IPS-NIHi7 (cell line): ENCODE results near the gene ZMYND10.
"Not testable (repeated sequence)": the region's sequence is repeated elsewhere in the genome, so short reads cannot be mapped to it uniquely, and the experiment has no call there.

Experiments used
- DNase-seq: peaks from one replicate; pipeline ENCODE4 v3.0.0; 2012; ENCODE audit warnings: mixed read lengths; ENCODE audit errors: extremely low spot score

Gene ZMYND10

GRCh38 chr3:50325497-50326181 is 19.9 kb downstream of the ZMYND10 start:
- DNase-seq, result no peak

- DNase-seq, result no peak
These were observed 20.4 kb downstream of the ZMYND10 start for GRCh38 chr3:50325113-50325480.

GRCh38 chr3:50324351-50325112 is 21.0 kb downstream of the ZMYND10 start:
- peak; percentile 78 for DNase-seq

DNA sequence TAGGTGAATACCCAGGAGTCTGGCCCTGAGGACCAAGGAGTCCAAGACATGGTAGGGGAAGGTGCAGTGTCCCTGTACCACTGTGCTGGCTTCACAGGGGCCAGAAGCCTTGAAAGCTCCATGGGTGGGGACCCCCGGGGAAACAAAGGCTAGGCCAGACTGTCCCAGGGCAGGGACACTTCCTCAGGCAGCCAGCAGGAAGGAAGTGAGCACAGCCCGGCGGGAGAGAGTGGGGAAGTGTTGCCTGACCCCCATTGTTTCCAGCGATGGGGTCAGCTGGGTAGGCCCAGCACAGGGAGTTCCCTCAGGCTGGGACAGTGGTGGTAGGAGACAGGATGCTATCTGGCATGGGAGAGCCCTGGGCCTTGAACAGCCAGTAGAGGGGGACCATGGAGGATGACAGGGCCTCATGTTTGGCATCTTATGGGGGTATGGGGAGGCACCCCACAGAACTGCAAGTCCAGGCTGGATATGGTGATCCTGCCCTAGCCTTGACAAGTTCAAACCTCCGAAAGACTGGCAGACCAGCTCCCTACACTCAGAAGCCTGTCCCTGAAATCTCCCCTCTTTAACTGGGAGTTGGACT is 21.8 kb downstream of the ZMYND10 start:
- DNase-seq, result no peak

DNA sequence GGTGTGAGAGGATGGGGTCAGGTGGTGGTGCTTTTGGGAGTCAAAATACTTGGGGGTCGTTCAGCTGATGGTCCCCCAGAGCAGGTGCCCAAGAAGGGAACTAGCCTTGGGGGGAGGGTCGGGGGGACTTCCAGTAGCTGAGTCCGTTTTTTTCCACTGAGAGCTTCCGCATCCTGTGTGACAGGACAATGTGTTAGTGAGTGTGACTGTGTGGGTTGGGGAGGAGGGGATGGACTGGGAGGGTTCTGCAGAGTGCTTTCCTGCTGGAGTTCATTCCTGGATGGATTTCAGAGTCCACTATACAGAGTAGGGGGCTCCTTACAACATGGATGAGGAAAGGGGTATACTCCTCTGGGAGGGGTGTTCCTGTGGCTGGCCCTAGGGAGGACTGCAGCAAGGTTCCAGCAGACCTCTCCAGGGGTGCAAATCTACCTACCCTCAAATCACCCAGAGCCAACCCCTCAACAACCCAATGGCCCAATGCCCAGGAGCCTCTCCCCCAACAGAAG is 22.4 kb downstream of the ZMYND10 start:
- DNase-seq, result no peak

- DNase-seq, result no peak
These were observed 23.0 kb downstream of the ZMYND10 start, which contains the start of gene HYAL2 for GRCh38 chr3:50322386-50323091. HYAL2 (minus strand) TSS chr3:50322745; CDS start chr3:50320489, 2,256 bp downstream.

DNA sequence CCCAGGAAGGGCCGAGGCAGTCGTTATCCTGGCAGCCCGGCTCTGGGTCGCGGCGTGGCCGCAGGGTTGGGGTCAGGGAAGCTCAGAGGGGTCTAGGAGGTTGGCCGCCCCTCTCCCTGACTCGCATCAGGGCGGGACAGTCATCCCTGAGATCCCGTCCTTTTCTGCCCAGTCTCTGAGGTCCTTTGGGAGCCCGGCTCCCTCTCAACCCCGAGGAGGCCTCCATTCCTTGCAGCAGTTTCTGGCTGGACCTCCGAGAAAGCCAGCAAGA is 23.5 kb downstream of the ZMYND10 start:
- DNase-seq, result no peak

DNA sequence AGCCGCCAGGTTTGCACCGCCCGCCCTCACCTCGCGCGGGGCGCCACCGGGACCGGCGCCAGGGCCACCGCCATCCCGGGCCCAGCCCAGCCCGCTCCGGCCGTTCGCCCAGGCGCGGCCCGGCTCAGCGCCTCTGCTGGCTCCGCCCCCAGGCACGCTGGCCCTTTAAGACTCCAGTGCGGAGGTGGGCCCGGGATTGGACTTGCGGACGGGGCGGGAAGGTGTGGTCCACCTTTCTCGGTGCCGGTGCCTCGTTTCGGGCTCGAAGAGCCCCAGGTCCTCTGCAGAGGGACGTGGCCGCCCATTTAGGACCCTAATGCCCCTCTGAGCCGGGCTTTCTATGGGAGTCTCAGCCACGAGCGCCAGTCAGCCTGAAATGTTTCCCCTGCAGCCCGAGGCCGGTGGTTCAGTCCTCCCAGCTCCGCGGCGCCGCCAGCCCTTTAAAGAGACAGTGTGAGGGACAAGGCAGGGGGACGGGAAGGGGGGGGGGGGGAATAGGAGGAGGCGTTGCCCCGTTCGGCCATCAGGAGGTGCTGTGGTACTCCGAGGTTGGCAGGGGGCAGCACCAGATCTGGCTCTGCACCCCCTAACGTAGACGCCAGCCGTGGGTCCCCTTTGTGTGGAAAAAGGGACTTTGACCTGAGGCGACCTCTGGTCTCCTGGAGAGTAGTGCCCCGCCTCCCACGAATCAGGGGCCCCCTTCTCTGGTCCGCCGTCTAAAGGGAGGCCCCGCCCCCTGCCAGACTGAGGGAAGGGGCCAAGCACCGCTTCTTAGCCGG is 24.0 kb downstream of the ZMYND10 start:
- DNase-seq, result peak; percentile 87

DNA sequence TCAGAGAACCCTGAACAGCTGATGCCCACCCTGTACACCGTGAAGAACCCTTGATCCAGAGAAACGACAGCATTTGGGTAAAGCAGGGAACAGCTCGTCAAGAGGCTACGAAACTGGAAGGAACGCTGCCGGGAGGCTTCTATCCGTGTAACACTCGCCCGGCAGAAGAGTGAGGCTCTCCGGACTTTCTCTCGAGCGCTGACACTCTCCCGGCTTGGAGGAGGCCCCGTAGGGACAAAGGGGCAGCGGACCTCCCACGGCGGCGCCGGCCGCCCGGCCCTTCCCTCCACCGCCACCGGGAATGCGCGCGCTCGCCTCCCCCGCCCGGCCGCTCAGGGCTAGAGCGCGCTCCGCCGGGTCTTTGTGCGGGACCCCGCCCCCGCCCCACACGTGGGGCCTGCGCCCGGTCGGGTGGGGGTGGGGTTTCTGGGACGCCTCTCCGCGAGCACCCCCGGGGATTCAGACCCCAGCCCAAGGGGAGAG is 24.6 kb downstream of the ZMYND10 start:
- peak; percentile 85 for DNase-seq

- no peak for DNase-seq
These were observed 25.5 kb downstream of the ZMYND10 start for GRCh38 chr3:50319894-50320625.

- DNase-seq, result no peak
These were observed 26.2 kb downstream of the ZMYND10 start for GRCh38 chr3:50319181-50319893.

- DNase-seq, result no peak
These were observed 26.9 kb downstream of the ZMYND10 start for GRCh38 chr3:50318615-50319014.

DNA sequence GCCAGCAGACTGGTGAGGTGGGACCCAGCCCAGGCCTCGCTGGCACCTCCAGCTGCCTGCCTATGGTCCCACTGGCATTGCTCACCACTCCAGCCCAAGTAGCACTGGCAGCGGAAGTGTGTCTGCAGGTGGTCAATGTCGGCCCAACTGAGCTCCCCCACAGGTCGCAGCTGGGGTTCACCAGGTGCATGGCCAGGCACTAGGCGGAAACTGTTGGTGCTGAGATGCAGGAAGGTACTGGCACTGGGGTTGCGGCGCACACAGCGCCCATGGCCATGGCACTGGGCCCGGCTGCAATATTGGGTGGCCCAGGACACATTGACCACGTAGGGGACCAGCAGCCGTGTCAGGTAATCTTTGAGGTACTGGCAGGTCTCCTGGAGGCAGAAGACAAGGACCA is 27.4 kb downstream of the ZMYND10 start:
- DNase-seq, result no peak

DNA sequence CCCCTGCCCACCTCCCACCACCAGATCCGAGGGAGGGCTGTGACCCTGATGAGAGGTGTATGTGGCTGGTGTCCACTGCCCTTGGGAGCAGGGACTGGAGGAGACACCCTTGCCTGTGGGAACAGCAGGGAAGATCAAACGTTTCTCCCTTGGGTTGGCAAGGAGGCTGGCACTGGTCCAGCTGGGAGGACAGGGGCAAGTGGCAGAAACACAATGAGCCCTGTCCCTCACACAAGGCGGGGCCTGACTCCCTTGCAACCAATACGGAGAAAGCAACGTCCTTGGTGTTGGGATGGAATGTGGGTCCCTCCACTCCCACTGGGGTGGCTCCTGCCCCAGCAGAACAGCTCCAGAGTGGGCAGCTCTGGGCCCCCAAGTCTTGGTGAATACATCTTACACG is 28.2 kb downstream of the ZMYND10 start:
- no peak for DNase-seq

GRCh38 chr3:50316657-50317242 is 28.8 kb downstream of the ZMYND10 start:
- DNase-seq, result no peak

DNA sequence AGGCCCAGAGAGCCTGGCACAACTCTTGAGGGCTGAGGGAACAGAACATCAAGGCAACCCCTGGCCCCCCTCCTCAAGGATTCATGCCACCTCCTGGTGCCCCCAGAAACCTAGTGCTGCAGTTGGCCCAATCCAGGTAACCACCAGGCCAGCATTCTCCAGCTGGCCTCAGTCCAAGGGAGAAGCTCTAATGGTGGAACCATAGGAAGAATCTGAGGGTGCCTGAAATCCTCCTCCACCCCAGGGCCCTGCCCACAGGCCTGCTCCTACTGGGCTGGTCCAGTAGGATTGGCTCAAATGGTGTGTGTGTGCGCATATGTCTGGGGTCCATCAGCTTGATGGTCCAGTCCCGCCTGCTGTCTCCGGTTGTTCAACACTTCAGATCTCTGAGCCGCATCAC is 30.7 kb downstream of the ZMYND10 start:
- DNase-seq, result no peak

GRCh38 chr3:50314342-50314741 is 31.2 kb downstream of the ZMYND10 start:
- DNase-seq, result no peak

- not testable (repeated sequence) for DNase-seq
These were observed 33.5 kb downstream of the ZMYND10 start for GRCh38 chr3:50312041-50312440.

GRCh38 chr3:50304601-50305000 is 40.9 kb downstream of the ZMYND10 start:
- DNase-seq, result no peak
